NCI-H1092 (cell line): Measurements from ENCODE around the gene NDUFA5.

Source experiments
- DNase-seq: peaks from one replicate; lab custom pipeline; 2025; lab: John Stamatoyannopoulos, UW

The NDUFA5 gene

GRCh38 chr7:123557398-123558288 lies at the start of gene NDUFA5:
Gene NDUFA5, minus strand, starts transcription at chr7:123557818. Its CDS starts 23 bp downstream, at chr7:123557795.
- DNase-seq = peak; percentile 100

- DNase-seq = no peak
These were observed 47.1 kb upstream of the NDUFA5 start for GRCh38 chr7:123604739-123605138.

- no peak for DNase-seq
These were observed 45.0 kb upstream of the NDUFA5 start for GRCh38 chr7:123602648-123603047.

- DNase-seq = no peak
These were observed 43.9 kb upstream of the NDUFA5 start, which contains the start of gene ASB15 for GRCh38 chr7:123601530-123601929. Gene ASB15, plus strand, starts transcription at chr7:123601821. Its CDS starts 12,682 bp downstream, at chr7:123614503.

- DNase-seq = no peak
These were observed 43.3 kb upstream of the NDUFA5 start for GRCh38 chr7:123600876-123601275.

- no peak for DNase-seq
These were observed 42.1 kb upstream of the NDUFA5 start for GRCh38 chr7:123599766-123600165.

GRCh38 chr7:123598657-123599056 lies 41.0 kb upstream of the NDUFA5 start:
- DNase-seq = no peak

GRCh38 chr7:123594813-123595241 lies 37.2 kb upstream of the NDUFA5 start:
- peak; percentile 29 for DNase-seq

- no peak for DNase-seq
These were observed 30.8 kb upstream of the NDUFA5 start for GRCh38 chr7:123588376-123588775.

GRCh38 chr7:123583821-123584220 lies 26.2 kb upstream of the NDUFA5 start:
- DNase-seq = no peak

- DNase-seq = no peak
These were observed 23.5 kb upstream of the NDUFA5 start for GRCh38 chr7:123581162-123581459.

- peak; percentile 49 for DNase-seq
These were observed 23.0 kb upstream of the NDUFA5 start for GRCh38 chr7:123580406-123581161.

GRCh38 chr7:123579416-123579815 lies 21.8 kb upstream of the NDUFA5 start:
- DNase-seq = no peak

- no peak for DNase-seq
These were observed 16.4 kb upstream of the NDUFA5 start for GRCh38 chr7:123573896-123574467.

- DNase-seq = no peak
These were observed 15.7 kb upstream of the NDUFA5 start for GRCh38 chr7:123573341-123573740.

- no peak for DNase-seq
These were observed 14.1 kb upstream of the NDUFA5 start for GRCh38 chr7:123571684-123572083.

- no peak for DNase-seq
These were observed 13.6 kb upstream of the NDUFA5 start for GRCh38 chr7:123571187-123571586.

GRCh38 chr7:123570390-123571182 lies 13.0 kb upstream of the NDUFA5 start:
- DNase-seq = no peak

- DNase-seq = no peak
These were observed 11.9 kb upstream of the NDUFA5 start for GRCh38 chr7:123569352-123570010.

- no peak for DNase-seq
These were observed 4.5 kb upstream of the NDUFA5 start for GRCh38 chr7:123562121-123562520.

- DNase-seq = no peak
These were observed 764 bp upstream of the NDUFA5 start for GRCh38 chr7:123558289-123558874.
